ENCODE results near the gene CCNG1. TPM values are rescaled to one million over a fixed set of nuclear protein-coding genes. Genes with fewer than 3 reads are reported as not detected.
A peak's percentile ranks its signal among the peaks of the same experiment; 100 is the strongest.
"Not testable (repeated sequence)": the region's sequence is repeated elsewhere in the genome, so short reads cannot be mapped to it uniquely, and the experiment has no call there.

CCNG1 gene
- total RNA-seq, 1 donor from 2014 or later = 85.4 TPM

GRCh38 chr5:163437011-163437308 lies 435 bp upstream of the CCNG1 start:
- ATAC-seq = no peak
- DNase-seq = no peak
- intact Hi-C loops (cut with micrococcal nuclease) = no loop called here

GRCh38 chr5:163439092-163439425 lies 1.7 kb downstream of the CCNG1 start:
- intact Hi-C loops (cut with micrococcal nuclease) = no loop called here
- ATAC-seq (no peak), DNase-seq (no peak)

GRCh38 chr5:163440954-163441353 lies 3.6 kb downstream of the CCNG1 start:
- intact Hi-C loops (cut with micrococcal nuclease) = no loop called here
- DNase-seq = no peak
- no peak for ATAC-seq

- intact Hi-C loops (cut with micrococcal nuclease) = no loop called here
- no peak for ATAC-seq
These were observed 7.1 kb downstream of the CCNG1 start for GRCh38 chr5:163444526-163444925.

GRCh38 chr5:163445345-163445744 lies 8.0 kb downstream of the CCNG1 start:
- DNase-seq (peak; percentile 39), ATAC-seq (peak; percentile 92)
- intact Hi-C loops (cut with micrococcal nuclease) = no loop called here

More at GRCh38 chr5:163444526-163444925, 7.1 kb downstream of the CCNG1 start:
- DNase-seq = no peak

GRCh38 chr5:163447191-163447590 lies 9.8 kb downstream of the CCNG1 start:
- ATAC-seq = no peak
- intact Hi-C loops (cut with micrococcal nuclease) = no loop called here
- DNase-seq = no peak

GRCh38 chr5:163447875-163448274 lies 10.5 kb downstream of the CCNG1 start:
- intact Hi-C loops (cut with micrococcal nuclease) = no loop called here

GRCh38 chr5:163448491-163448890 lies 11.1 kb downstream of the CCNG1 start:
- intact Hi-C loops (cut with micrococcal nuclease) = no loop called here
- ATAC-seq (no peak), DNase-seq (no peak)

More at GRCh38 chr5:163447875-163448274, 10.5 kb downstream of the CCNG1 start:
- ATAC-seq = no peak
- no peak for DNase-seq

- no peak for DNase-seq
These were observed 14.1 kb downstream of the CCNG1 start for GRCh38 chr5:163451489-163451888.

GRCh38 chr5:163453705-163454104 lies 16.3 kb downstream of the CCNG1 start:
- DNase-seq = no peak
- no peak for ATAC-seq
- intact Hi-C loops (cut with micrococcal nuclease) = no loop called here

More at GRCh38 chr5:163451489-163451888, 14.1 kb downstream of the CCNG1 start:
- no peak for ATAC-seq
- intact Hi-C loops (cut with micrococcal nuclease) = no loop called here

GRCh38 chr5:163455406-163455805 lies 18.0 kb downstream of the CCNG1 start:
- DNase-seq; ATAC-seq; intact Hi-C loops (cut with micrococcal nuclease): not testable (repeated sequence)

GRCh38 chr5:163456029-163456589 lies 18.7 kb downstream of the CCNG1 start:
- no peak for ATAC-seq
- intact Hi-C loops (cut with micrococcal nuclease) = no loop called here
- no peak for DNase-seq

- no peak for DNase-seq
- ATAC-seq = no peak
- intact Hi-C loops (cut with micrococcal nuclease) = no loop called here
These were observed 19.4 kb downstream of the CCNG1 start for GRCh38 chr5:163456840-163457239.

GRCh38 chr5:163458778-163459385 lies 21.5 kb downstream of the CCNG1 start:
- ATAC-seq (no peak), DNase-seq (no peak)
- intact Hi-C loops (cut with micrococcal nuclease) = no loop called here

- intact Hi-C loops (cut with micrococcal nuclease) = no loop called here
- DNase-seq (no peak), ATAC-seq (no peak)
These were observed 22.0 kb downstream of the CCNG1 start for GRCh38 chr5:163459462-163459818.

- DNase-seq = peak; percentile 99
- ATAC-seq = peak; percentile 95
These were observed 22.6 kb downstream of the CCNG1 start, which contains the start of gene NUDCD2 for GRCh38 chr5:163459819-163460561. NUDCD2 (minus strand) TSS chr5:163460102; CDS start chr5:163460050, 52 bp downstream.

GRCh38 chr5:163460562-163461171 lies 23.3 kb downstream of the CCNG1 start, which contains the start of gene HMMR:
HMMR (plus strand) TSS chr5:163460632; CDS start chr5:163460693, 61 bp downstream.
- intact Hi-C loops (cut with micrococcal nuclease) = loop anchor here (2.0 kb wide), 1 partner anchor 44 kb away; the partner anchor contains the start of gene MAT2B
- ATAC-seq (no peak), DNase-seq (no peak)

More at GRCh38 chr5:163459819-163460561, 22.6 kb downstream of the CCNG1 start, which contains the start of gene NUDCD2:
- intact Hi-C loops (cut with micrococcal nuclease) = loop anchor here (2.0 kb wide), 1 partner anchor 45 kb away; the partner anchor contains the start of gene MAT2B

GRCh38 chr5:163463063-163463435 lies 25.7 kb downstream of the CCNG1 start:
- no peak for DNase-seq
- no peak for ATAC-seq
- intact Hi-C loops (cut with micrococcal nuclease) = no loop called here

- intact Hi-C loops (cut with micrococcal nuclease) = no loop called here
- DNase-seq (no peak), ATAC-seq (no peak)
These were observed 30.3 kb downstream of the CCNG1 start for GRCh38 chr5:163467682-163468081.

- no peak for DNase-seq
- no peak for ATAC-seq
- intact Hi-C loops (cut with micrococcal nuclease) = no loop called here
These were observed 36.3 kb downstream of the CCNG1 start for GRCh38 chr5:163473635-163474243.
